ENCODE data around the gene CCDC116. TPM values are rescaled to one million over a fixed set of nuclear protein-coding genes. Genes with fewer than 3 reads are reported as not detected.

CCDC116 gene
- total RNA-seq, 1 experiment from 2014 or later, result 0.21 TPM

GRCh38 chr22:21686193-21686608 is 53.6 kb downstream of the CCDC116 start:
- no peaks in the 10 kb centered on the region for H3K9me3 Mint-ChIP-seq (ENCODE audit: unreplicated experiment)
- H3K36me3 Mint-ChIP-seq (ENCODE audit: insufficient read depth, unreplicated experiment), result peaks cover 31% of the 10 kb centered on the region
- POLR2A ChIA-PET, result no interaction called here
- no peak for TF ChIP-seq CTCF (IDR thresholded peaks at IDR 0.05; ENCODE audit: unreplicated experiment)
- no peak overlapping the region for H3K4me3 Mint-ChIP-seq (ENCODE audit: unreplicated experiment)
- no TSS peak for BruUV-seq (replicated peaks)
- no peak for DNase-seq (ENCODE audit: unreplicated experiment)
- H3K27me3 Mint-ChIP-seq (ENCODE audit: insufficient read depth, unreplicated experiment), result no peaks in the 10 kb centered on the region
- CTCF ChIA-PET, result no interaction called here
- H3K27ac Mint-ChIP-seq (ENCODE audit: low read depth, unreplicated experiment), result no peak overlapping the region
- intact Hi-C loops (cut with micrococcal nuclease), result no loop called here
- no peaks in the 10 kb centered on the region for H3K4me1 Mint-ChIP-seq (ENCODE audit: insufficient read depth, unreplicated experiment)

Small RNAs within 50 kb of the gene (microRNA-seq; reads per million reads assigned to microRNA genes)
- gene MIR130B, result 1,272 reads per million, percentile 88 among the genes with 10 or more reads in this experiment
- 10.6 reads per million, percentile 51 among the genes with 10 or more reads in this experiment for gene MIR301B

Other genes with a start within 250 kb of the CCDC116 start
- not detected in 2 replicates for gene RIMBP3B, start 249.0 kb upstream of the CCDC116 start, total RNA-seq (2022)
- gene HIC2, start 215.4 kb upstream of the CCDC116 start, total RNA-seq (2022), result 2.2 and 2.5 TPM in 2 replicates
- 0.75 and 1.4 TPM in 2 replicates for gene TMEM191C, start 165.4 kb upstream of the CCDC116 start, total RNA-seq (2022)
- 0.14 and 0.20 TPM in 2 replicates for gene RIMBP3C, start 81.3 kb upstream of the CCDC116 start, total RNA-seq (2022)
- gene UBE2L3, start 65.0 kb upstream of the CCDC116 start, total RNA-seq (2022), result 44.2 and 49.0 TPM in 2 replicates
- 58.6 and 83.5 TPM in 2 replicates for gene YDJC, start 2.7 kb upstream of the CCDC116 start, total RNA-seq (2022)
- gene SDF2L1, start 9.5 kb downstream of the CCDC116 start, total RNA-seq (2022), result 91.5 and 123 TPM in 2 replicates
- 34.4 and 41.3 TPM in 2 replicates for gene PPIL2, start 33.3 kb downstream of the CCDC116 start, total RNA-seq (2022)
- gene YPEL1, start 103.0 kb downstream of the CCDC116 start, total RNA-seq (2022), result 0.07 and 0.27 TPM in 2 replicates
- gene MAPK1, start 234.9 kb downstream of the CCDC116 start, total RNA-seq (2022), result 123 and 145 TPM in 2 replicates